HG03103 (cell line): ENCODE data around the gene RASAL2.
"Not testable (repeated sequence)": the region's sequence is repeated elsewhere in the genome, so short reads cannot be mapped to it uniquely, and the experiment has no call there.

Experiments used
- ATAC-seq: cut with Tn5 transposase; IDR thresholded peaks from one replicate; pipeline ENCODE4 v1.9.1; 2021; ENCODE audit warnings: low read depth; ENCODE audit not compliant: unreplicated experiment

RASAL2 gene

DNA sequence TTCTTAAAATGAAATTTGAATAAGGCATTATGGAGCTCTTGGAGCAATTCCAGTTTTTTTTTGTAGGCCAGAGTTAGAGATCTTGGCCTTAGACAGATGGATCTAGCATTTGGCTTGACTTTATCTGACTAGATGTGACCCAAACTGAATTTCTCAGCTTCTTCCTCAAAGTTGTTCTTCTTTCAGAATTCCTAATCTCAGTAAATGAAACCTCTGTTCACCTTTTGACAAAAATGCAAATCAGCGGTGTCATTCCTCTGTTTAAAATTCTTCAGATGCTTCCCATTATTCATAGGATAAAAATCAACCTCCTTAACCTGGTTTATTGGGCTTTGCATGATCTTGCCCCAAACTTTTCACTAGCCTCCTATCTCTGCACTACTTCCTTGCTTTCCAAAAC lies 177.6 kb downstream of the RASAL2 start:
- no peak for ATAC-seq

DNA sequence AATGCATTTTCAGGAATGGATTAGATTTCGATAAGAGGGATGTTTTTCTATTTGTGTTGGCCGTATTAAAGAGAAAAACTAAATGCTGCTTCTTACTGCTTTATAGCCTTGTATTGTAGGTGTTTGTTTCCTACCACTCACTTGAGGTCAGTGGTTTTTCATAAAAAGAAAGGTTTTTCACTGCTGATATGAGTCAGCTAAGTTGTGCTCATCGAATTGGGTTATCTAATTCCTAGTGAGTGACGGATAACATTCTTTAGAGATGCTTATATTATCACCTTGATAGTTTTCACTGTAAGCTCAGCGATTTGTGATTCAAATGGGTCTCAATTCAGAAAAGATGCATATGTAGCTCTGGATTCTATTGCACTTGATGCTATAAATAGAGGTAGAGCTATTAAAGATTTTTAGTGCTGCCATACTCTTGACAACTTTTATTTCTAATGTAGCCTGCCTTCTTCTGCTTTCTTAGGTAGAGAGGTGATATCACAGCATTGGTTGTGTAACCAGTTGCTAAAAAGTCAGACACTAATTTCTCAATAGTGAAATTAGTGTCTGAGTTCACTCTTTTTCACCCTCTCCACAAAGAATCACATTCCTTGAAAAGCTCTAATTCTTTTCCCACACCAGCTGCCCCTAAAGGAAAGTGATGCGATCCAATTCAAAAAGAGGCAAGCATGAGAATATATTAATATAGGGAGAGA lies 180.0 kb downstream of the RASAL2 start:
- no peak for ATAC-seq

DNA sequence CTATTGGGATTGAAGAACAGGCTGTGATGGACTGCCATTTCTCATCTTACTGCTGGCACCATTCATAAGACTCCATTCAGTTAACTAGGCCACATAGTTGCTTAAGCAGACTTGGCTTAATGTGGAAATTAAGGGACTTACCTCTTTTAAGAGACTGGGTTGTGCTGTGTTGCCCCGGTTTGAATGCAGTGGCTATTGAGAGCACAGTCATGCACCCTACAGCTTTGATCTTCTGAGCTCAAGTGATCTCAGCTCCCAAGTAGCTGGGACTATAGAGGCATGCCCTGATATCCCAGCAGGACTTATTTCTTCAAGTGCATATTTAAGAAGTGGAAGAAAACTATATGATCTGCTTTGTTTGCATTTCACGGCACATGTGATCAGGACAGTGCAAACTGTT lies 181.1 kb downstream of the RASAL2 start:
- no peak for ATAC-seq

DNA sequence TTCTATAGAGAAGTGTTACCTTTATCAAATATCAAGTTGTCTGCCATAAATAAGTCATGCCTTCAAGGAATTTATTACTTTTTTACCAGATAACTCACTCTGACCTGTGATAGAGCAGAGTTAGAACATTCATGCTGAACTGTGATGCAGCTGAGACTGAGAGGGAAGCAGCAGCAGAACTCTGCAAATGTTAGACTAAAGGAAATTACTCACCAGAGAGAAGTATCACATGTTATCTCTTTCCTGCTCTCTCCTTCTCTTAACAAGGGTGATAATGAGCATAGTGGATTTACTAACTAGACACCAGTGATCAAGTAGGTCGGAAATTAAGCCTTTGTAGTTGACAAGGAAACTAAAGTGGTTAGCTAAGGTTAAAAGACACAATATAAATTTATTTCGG lies 181.6 kb downstream of the RASAL2 start:
- no peak for ATAC-seq

DNA sequence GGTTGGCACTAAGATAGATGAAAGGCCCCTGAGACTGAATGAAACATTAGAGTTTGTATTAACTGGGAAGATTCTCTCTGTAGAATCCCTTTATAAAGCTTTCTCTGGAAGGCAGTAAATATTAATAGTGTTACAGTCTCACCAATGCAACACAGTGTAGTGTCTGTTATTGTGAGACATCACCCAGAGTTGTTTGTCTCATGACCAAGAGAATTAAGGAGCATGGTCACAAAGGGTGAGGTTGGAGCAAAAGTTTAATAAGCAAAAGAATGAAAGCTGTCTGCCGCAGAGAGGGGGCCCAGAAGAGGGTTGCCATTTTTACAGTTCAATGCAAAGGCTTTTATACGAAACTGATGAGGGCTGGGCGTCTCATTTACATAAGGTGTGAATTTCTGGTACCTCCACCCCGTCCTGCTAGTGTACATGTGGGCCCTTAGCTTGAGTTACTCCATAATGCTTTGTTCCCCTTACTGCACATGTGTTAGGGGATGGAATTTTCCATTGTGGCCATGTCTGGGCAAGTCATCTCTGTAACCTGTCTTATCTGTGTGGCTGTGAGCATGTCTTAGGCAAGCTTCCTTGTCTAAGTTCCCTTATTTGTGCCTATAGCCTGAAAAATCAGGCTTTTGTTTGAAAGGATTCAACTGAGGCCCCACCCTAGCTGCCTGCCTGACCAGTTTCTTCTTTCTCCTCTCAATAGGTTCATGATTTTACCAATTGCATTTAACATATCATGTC lies 184.1 kb downstream of the RASAL2 start:
- ATAC-seq = no peak

DNA sequence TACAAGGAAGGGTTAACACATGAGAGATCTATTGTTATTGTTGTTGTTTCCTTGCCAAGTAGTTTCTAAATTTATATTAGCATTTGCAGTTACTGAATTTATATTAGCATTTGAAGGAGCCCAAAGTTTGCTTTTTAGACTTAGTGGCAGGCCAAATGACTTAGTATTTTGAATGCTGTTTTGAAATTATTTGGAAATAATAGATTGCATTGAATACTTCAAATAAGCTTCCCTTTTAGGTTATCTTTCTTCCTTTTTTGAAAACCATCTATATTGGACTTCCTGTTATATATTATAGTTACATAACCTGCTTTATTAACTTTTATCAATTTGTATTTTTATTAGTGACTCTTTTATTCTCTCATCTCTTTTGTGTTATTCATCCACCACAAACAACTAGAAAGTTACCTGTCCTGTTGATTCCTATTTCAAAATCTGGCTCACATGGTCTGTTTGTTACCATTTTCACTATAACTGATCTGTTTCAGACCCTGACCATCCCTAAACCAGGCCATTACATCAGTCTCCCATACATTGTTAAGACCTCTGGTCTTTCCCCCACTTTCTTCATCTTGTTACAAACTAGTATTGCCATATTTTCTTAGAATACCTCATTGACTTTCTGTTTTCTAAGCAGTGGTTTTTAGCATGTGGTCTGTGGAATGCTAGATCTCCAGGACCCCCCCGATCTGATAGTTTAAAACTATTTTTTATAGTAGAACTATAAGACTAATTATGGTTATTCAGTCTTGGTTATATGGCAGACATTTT lies 185.2 kb downstream of the RASAL2 start:
- no peak for ATAC-seq

DNA sequence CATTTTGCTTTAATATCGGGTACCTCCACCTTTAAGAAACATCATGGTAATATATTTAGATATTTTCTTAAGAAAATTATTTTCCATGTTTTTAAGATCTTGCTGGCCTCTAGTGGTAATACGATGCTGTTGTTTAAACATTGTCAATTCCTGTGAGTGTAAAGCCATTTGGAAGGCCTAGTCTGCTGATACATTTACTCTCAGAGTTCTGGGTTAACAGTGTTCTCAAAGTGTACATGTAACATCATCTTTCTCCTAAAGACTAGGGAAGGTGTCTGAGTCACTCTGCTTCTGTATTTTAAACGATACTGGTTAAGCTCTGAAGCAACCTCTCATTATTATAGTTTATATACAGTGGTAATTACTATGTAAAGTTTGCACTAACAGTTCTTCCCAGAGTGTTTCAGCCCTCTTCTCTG lies 189.1 kb downstream of the RASAL2 start:
- no peak for ATAC-seq

DNA sequence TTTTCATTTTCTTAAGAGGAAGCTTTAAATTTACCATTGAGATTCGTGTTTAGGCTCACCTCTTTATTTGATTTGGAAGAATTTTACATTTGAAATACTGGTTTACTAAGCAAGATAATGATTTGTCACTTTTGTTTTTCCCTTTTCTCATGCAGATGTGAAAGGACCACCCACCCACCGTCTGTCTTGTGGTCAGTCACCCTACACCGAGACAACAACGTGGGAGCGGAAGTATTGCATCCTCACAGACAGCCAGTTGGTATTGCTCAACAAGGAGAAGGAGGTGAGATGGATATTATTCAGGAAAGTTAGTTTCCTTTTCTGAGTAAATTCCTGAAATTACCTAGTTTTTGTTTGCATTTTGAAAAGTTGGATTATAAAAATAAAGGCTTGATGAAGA lies 189.5 kb downstream of the RASAL2 start:
- ATAC-seq = no peak

DNA sequence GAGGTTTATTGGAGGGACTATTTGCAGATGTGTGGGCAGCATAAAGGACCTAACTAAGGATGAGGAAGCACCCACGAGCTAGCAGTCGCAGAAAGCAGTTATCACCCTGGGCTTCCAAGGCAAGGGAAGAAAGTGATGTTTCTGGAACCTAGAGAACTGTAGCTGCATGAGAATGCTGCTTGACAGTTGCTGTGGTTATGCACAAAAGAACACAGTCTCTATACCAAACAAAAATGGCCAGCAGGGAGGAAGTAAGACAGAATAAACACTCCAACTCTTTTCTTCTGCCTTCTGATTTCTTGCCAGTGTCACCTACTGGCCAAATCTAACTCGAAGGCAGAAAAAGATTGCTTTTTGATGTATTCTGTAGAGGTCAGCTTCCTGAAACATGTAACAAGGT lies 190.2 kb downstream of the RASAL2 start:
- no peak for ATAC-seq

DNA sequence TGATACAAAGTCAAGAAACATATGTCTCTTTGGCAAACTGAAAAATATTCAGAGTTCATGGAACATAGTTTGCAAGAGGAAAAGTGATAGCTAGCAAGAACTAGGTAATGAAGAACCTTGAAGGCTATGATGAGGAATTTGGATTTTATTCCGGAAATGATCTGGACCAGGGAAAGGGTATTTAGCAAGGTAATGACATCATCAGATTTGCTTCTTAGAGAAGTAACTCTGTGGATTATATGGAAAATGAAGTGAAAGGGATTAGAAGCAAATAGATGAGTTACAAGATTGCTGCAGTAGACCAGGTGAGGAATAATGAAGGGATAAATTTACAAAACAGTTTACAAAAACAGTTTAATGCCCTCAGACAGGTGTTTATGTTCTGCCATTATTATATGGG lies 197.3 kb downstream of the RASAL2 start:
- no peak for ATAC-seq

DNA sequence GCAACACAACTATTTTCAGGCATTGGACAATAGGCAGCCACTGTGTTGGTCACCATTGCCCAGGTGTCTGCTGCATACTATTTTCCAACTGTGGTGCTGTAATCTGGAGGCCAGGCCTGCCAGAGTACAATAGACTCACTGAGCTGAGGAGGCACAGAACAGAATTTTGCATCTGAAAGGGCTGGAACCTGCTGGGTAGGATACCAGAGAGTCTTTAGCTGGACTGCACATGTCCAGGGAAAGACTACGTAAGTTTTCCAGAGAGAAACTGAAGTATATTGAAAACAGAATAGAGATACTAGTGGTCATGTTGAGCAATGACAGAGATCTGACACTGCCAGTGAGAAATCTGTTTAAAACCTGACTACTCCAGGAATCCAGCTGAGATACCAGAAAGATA lies 200.8 kb downstream of the RASAL2 start:
- ATAC-seq = no peak

DNA sequence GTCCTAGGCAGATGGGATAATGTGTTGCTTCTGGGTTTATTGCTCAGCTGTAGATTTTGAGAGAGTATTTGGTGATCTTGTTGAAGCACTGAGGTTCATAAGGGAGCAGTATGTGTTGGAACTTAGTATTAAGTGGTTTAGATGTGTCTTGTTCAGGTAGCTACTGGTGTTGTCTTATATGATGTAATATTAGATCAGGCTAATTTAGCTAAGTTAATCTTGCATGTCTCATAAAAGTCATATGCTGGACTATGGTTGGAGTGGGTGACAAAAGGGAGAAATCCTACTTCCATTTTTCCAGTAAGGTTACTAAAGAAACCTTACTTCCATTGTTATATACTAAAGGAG lies 206.4 kb downstream of the RASAL2 start:
- ATAC-seq = no peak

DNA sequence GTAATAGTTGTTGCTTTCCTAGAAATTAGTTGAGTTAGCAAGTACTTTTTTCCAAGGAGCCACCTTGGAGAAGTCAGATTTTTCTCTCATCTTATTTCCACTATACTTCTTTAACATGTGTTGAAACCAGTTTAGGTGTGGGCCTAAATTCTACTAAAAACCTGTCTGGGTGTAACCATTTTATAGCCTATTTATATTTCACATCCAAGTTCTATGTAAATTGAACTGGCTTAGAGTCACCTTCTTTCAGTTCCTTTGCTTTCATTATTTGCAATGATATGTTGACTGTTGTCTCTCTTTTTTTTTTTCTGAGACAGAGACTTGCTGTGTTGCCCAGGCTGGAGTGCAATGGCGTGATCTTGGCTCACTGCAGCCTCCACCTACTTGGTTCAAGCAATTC lies 207.2 kb downstream of the RASAL2 start:
- no peak for ATAC-seq

DNA sequence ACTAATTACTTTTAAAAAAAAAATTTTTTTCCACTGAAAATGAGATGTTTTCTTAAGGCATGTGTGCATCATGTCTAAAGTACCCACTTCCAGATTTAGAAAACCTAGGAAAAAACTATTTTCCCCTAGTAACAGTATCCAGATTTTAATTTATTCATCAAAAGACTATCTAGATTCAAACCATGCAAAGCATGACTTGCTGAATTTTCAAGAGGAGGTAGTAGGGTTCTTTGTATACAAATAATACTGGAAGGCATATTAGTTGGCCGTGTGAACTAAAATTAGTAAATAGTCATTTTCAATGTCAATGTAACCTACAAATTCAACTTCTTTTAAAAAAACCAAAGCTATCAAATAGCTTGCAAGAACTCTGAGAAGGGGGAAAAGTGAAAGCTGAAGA lies 213.4 kb downstream of the RASAL2 start:
- no peak for ATAC-seq

DNA sequence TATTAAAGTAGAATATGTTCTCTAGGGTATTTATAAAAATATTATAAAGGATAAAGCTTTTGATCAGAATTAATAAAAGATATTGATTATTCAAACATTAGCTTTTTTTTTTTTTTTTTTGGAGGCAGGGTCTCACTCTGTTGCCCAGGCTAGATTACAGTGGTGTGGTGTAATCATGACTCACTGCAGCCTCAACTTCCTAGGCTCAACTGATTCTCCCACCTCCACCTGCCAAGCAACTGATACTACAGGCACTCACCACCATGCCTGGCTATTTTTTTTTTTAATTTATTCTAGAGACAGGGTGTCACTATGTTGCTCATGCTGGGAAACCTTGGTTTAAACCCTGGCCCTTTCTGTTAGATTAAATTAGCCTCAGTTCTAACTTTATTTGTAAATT lies 214.5 kb downstream of the RASAL2 start:
- no peak for ATAC-seq

DNA sequence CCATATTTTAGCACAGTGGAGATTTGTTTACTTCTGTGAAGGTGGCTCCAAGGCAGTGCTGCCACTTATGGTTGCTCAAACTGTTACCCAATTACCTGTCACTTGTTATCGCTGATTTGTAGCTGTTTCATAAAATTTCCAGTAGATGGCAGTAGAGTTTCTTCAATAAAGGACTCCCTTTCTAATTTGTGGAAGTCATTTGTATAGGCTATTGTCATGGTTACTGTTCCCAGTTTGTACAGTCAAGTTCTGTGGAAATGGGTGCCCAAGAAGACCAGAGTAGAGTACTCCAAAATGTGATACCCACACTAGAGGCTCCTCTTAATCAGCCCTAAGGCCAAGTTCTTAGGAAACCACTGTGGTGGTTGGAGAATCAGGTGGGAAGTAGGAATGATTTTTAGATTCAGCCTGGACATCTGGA lies 216.8 kb downstream of the RASAL2 start:
- ATAC-seq = peak; percentile 98

DNA sequence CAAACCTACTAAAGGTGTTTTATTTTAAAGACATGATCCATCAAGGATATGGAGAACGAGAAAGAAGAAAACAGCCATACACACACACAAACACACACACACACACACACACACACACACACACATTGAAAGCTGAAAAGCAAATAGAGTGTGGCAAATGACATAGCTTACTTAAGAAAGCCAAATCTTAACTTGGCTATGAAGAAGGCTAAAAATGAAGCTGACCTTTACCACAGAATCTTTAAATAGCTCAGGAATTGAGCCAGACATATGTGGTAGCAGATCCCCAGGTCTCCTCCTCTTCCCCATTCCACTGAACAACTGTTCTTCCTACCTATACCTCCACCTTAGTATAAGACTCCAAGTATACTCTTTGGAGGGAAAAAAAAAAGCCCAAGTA lies 217.3 kb downstream of the RASAL2 start:
- ATAC-seq = no peak

DNA sequence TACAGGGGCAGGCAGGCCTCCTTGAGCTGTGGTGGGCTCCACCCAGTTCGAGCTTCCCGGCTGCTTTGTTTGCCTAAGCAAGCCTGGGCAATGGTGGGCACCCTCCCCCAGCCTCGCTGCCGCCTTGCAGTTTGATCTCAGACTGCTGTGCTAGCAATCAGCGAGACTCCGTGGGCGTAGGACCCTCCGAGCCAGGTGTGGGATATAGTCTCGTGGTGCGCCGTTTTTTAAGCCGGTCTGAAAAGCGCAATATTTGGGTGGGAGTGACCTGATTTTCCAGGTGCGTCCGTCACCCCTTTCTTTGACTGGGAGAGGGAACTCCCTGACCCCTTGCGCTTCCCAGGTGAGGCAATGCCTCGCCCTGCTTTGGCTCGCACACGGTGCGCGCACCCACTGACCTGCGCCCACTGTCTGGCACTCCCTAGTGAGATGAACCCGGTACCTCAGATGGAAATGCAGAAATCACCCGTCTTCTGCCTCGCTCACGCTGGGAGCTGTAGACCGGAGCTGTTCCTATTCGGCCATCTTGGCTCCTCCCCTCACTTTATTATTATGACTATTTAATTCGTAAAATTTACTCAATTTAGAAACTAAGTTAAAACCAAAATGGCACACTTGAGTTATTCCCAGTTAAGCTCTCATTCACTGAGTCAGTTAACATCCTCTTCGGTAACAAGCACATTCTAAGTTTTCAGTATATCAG lies 226.5 kb downstream of the RASAL2 start:
- ATAC-seq = not testable (repeated sequence)

DNA sequence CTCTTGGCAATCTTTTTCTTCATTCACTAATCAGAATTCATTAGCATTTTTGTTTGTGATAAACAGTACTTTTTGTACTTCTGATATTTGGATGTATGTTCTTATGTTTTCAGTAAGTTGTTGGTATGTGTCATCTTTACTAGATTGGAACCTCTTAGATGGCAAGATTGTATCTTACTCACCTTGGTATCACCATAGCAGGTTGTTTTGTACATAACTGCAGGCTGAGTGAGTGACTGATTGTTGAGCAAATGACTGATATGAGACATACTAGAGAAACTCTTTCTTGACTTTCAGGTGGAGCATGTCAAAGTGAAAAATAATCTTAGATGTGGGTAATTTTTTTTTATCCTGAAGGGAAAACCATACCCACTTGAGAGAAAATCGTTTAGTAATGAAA lies 229.2 kb downstream of the RASAL2 start:
- ATAC-seq = no peak

DNA sequence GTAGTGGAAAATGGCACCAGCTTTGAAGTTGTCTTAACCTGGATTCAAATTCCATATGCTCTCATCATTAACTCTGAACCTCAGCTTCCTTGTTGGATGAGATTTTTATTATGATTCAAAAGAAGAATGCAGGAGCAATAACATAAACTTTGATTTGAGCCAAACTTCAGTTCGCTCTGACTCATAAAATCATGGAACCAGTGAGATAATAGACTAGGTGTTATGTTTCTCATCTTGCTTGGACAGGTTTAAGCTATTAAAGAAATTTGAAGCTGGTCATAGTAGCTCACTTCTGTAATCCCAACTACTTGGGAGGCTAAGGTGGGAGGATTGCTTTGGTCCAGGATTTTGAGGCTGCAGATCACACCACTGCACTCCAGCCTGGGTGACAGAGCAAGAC lies 230.1 kb downstream of the RASAL2 start:
- no peak for ATAC-seq

DNA sequence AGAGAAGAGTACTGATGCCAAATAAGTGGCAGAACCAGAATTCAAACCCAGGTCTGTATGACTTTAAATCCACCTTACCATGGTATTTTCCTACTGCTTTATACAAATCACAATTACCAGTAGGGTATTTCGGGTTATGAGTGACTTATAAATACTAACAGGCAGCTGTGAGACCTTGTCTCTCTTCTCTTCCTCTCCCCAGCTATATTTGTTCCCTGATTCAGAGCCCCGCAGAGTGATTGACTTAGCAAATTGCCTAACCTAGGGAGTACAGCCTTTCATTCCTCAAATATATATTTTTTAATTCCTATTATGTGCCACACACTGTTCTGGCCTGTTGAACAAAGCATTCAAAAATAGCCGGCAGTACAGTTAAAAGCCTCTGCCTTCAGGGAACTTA lies 234.8 kb downstream of the RASAL2 start:
- no peak for ATAC-seq
